AG10803 (cell line): ENCODE results near the gene PTPN12.

ENCODE experiments used
- DNase-seq: peaks from one replicate; pipeline ENCODE4 v3.0.0; 2010; ENCODE audit warnings: low read depth
- H3K4me3 ChIP-seq: 2 replicates; pipeline ENCODE4 v1.5.1; 2011; ENCODE audit warnings: mild to moderate bottlenecking, low read length, control low read depth
- CTCF ChIP-seq: conservative IDR thresholded peaks from 2 replicates; pipeline ENCODE4 v1.5.1; 2011; ENCODE audit warnings: mild to moderate bottlenecking, low read length, control low read depth, inconsistent platforms

The PTPN12 gene

GRCh38 chr7:77570330-77571011 lies 33.4 kb downstream of the PTPN12 start:
- peak; percentile 92 for DNase-seq
- no peak overlapping the region for H3K4me3 ChIP-seq
- TF ChIP-seq CTCF, result peak; percentile 35

DNA sequence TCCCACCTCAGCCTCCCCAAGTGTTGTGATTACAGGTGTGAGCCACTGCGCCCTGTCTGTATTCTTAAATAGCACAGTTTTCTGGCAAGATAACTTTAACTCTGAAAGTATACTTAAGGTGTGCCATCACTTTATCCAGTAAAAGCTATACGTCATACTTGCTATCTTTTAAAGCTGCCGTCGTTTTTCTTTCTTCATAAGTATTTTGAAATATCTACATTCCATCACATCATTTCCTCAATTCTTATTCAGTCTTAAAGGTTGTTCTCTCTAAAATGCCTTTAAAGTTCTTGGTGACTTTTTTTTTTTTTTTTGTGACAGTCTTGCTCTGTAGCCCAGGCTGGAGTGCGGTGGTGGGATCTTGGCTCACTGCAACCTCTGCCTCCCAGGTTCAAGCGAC lies 34.7 kb downstream of the PTPN12 start:
- DNase-seq, result no peak
- TF ChIP-seq CTCF, result no peak
- H3K4me3 ChIP-seq, result no peak overlapping the region

DNA sequence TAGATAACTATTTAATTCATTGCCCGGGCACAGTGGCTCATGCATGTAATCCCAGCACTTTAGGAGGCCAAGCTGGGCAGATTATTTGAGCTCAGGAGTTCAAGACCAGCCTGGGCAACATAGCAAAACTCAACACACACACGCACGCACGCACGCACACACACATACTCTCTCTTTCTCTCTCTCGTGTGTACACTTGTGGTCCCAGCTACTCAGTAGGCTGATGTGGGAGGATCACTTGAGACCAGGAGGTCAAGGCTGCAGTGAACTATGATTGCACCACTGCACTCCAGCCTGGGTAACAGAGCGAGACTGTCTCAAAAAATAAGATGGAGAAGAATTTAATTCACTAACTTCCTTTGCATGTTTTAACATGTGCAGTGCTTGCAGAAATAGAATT lies 38.1 kb downstream of the PTPN12 start:
- no peak for DNase-seq
- no peak overlapping the region for H3K4me3 ChIP-seq
- TF ChIP-seq CTCF, result no peak

DNA sequence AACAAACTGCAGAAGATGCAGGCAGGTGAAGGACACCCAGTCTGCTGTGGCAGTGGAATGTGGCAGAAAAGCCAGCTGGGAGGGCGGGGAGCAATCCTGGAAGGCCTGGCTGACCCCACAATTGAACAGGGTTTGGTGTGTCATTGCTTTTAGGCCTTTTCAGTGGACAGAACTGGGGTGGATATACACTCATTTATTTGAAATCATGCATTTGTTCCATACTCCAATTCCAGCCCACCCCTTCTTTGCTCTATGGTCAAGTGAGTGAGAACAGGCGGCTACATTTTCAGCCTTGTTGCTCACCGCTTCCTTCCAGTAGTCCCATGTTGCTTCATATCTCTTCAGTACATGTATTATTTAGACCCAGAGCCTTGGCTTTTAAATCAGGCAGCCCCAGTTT lies 39.8 kb downstream of the PTPN12 start:
- TF ChIP-seq CTCF, result no peak
- no peak overlapping the region for H3K4me3 ChIP-seq
- no peak for DNase-seq

GRCh38 chr7:77579797-77580196 lies 42.7 kb downstream of the PTPN12 start:
- no peak overlapping the region for H3K4me3 ChIP-seq
- DNase-seq, result no peak
- no peak for TF ChIP-seq CTCF

GRCh38 chr7:77580762-77581350 lies 43.8 kb downstream of the PTPN12 start:
- peak; percentile 51 for DNase-seq
- TF ChIP-seq CTCF, result no peak

GRCh38 chr7:77587272-77587671 lies 50.2 kb downstream of the PTPN12 start:
- 0 out of 2 replicates have a peak, but pooled peaks have one; percentile 1 for TF ChIP-seq CTCF
- no peak overlapping the region for H3K4me3 ChIP-seq
- DNase-seq, result peak; percentile 66

More at GRCh38 chr7:77580762-77581350, 43.8 kb downstream of the PTPN12 start:
- H3K4me3 ChIP-seq, result no peak overlapping the region
